Aorta (tissue), 5 donors: ENCODE measurements around the gene APPL2. TPM values are rescaled to one million over a fixed set of nuclear protein-coding genes. Genes with fewer than 3 reads are reported as not detected.

Experiments used
- ATAC-seq: fragments of 200-7000 bp; cut with Tn5 transposase; one replicate; pipeline ENCODE4 v1.9.1; 2022; ENCODE audit warnings: moderate library complexity; ENCODE audit not compliant: low FRiP score
- DNase-seq, 2 donors: peaks; one replicate each; pipeline ENCODE4 v3.0.0-alpha.2; 2020
- H3K27ac ChIP-seq, 2 donors: one replicate each; pipeline ENCODE4 v1.5.1; 2013; ENCODE audit warnings: low read length in 2 of 2, mild to moderate bottlenecking in 2 of 2, moderate library complexity in 2 of 2, control low read depth in 1 of 2, inconsistent platforms in 1 of 2, low read depth in 1 of 2
- H3K27me3 ChIP-seq, 2 donors: one replicate each; pipeline ENCODE4 v1.6.1; 2013; ENCODE audit warnings: control low read depth in 1 of 2, low read length in 1 of 2, mild to moderate bottlenecking in 1 of 2, moderate library complexity in 1 of 2; ENCODE audit not compliant: insufficient read depth in 2 of 2, control insufficient read depth in 1 of 2
- H3K36me3 ChIP-seq, 2 donors: one replicate each; pipeline ENCODE4 v1.6.1; 2013; ENCODE audit warnings: control low read depth in 1 of 2, low read length in 1 of 2, mild to moderate bottlenecking in 1 of 2; ENCODE audit not compliant: insufficient read depth in 2 of 2, control insufficient read depth in 1 of 2
- H3K4me1 ChIP-seq, 2 donors: one replicate each; pipeline ENCODE4 v1.6.1; 2013; ENCODE audit warnings: low read length in 2 of 2, control low read depth in 1 of 2, mild to moderate bottlenecking in 1 of 2, moderate library complexity in 1 of 2; ENCODE audit not compliant: insufficient read depth in 2 of 2, control insufficient read depth in 1 of 2
- H3K4me3 ChIP-seq, 2 donors: one replicate each; pipeline ENCODE4 v1.5.1; 2013; ENCODE audit warnings: low read length in 2 of 2, control low read depth in 1 of 2, mild to moderate bottlenecking in 1 of 2
- H3K9me3 ChIP-seq: one replicate; pipeline ENCODE4 v1.6.1; 2013; ENCODE audit warnings: mild to moderate bottlenecking, low read length; ENCODE audit not compliant: control insufficient read depth
- WGBS, 2 donors: extraction: QIAGEN DNeasy Blood & Tissue Kit; methylation state at CpG; one replicate each; pipeline ENCODE4 v1.1.7; 2013; 5-methylcytosine and 5-hydroxymethylcytosine counted together
- intact Hi-C, 2 donors: fragments of 100-400 bp; cut with DNase I; formaldehyde crosslinking; loops; one replicate each; pipeline versions ENCODE4 v1.14.2 to v1.15.0; 2022
- polyA plus RNA-seq, 2 donors: library from polyadenylated mRNA; stranded (reverse); fragments of 200-250 nt; gene quantifications; one replicate each; pipeline ENCODE4 v1.2.3, GENCODE V29; 2013
- total RNA-seq, 2 donors: library from RNA; stranded (reverse); fragmentation: NEBNext Ultra II Directional; extraction: Animal tissue kit (Norgen Biotek cat#: 25700); gene quantifications; one replicate each; pipeline ENCODE4 v1.2.1, GENCODE V29; 2021
- donor health status: healthy with polysubstance abuse.
- donor health status: Bipolar disorder and iron deficiency.
- donor health status: DM: no; HTN: no; CAD: no.
- donor health status: DM: no; HTN: no; CAD: no.
- donor health status: DM: yes; HTN: yes; CAD: no.

The APPL2 gene
- total and polyA plus RNA-seq, 4 donors, result 15.0 to 65.2 (median 46.3) TPM

- DNase-seq (no peak), ATAC-seq (no peak)
- no peaks in the 10 kb centered on the region for H3K27me3 ChIP-seq
- H3K4me3 ChIP-seq, result no peak overlapping the region
- no peaks in the 10 kb centered on the region for H3K4me1 ChIP-seq
- no peaks in the 10 kb centered on the region for H3K36me3 ChIP-seq
- no peak overlapping the region for H3K27ac ChIP-seq
- intact Hi-C loops, result no loop called here
- H3K9me3 ChIP-seq, result no peaks in the 10 kb centered on the region
- 88% methylated on average over 5 of the region's 5 CpGs for whole genome bisulfite sequencing, 2 donors
Observed at GRCh38 chr12:105274571-105274970, 38.6 kb upstream of the APPL2 start.

GRCh38 chr12:105273601-105274000, 37.6 kb upstream of the APPL2 start:
- Histone ChIP-seq H3K9me3 (no peaks in the 10 kb centered on the region), H3K27ac (no peak overlapping the region), H3K27me3 (no peaks in the 10 kb centered on the region), H3K4me3 (no peak overlapping the region), H3K36me3 (no peaks in the 10 kb centered on the region), H3K4me1 (no peaks in the 10 kb centered on the region)
- intact Hi-C loops, result no loop called here
- ATAC-seq (no peak), DNase-seq (no peak)
- WGBS, 2 donors, result 85 to 90% methylated on average over 2 of the region's 2 CpGs

- intact Hi-C loops, result no loop called here
- H3K36me3 ChIP-seq, result no peaks in the 10 kb centered on the region
- no peak for DNase-seq
Observed at GRCh38 chr12:105272814-105273416, 36.9 kb upstream of the APPL2 start.

GRCh38 chr12:105272152-105272551, 36.2 kb upstream of the APPL2 start:
- DNase-seq (no peak), ATAC-seq (no peak)
- 75 to 81% methylated on average over 3 of the region's 3 CpGs for WGBS, 2 donors
- no peak overlapping the region for H3K4me3 ChIP-seq
- H3K9me3 ChIP-seq, result no peaks in the 10 kb centered on the region
- H3K27me3 ChIP-seq, result no peaks in the 10 kb centered on the region
- intact Hi-C loops, result no loop called here
- H3K27ac ChIP-seq, result no peak overlapping the region
- no peaks in the 10 kb centered on the region for H3K4me1 ChIP-seq
- no peaks in the 10 kb centered on the region for H3K36me3 ChIP-seq

More at GRCh38 chr12:105272814-105273416, 36.9 kb upstream of the APPL2 start:
- Histone ChIP-seq H3K4me3 (no peak overlapping the region), H3K4me1 (no peaks in the 10 kb centered on the region), H3K27ac (no peak overlapping the region), H3K9me3 (no peaks in the 10 kb centered on the region), H3K27me3 (no peaks in the 10 kb centered on the region)
- 94% methylated on average over 4 of the region's 4 CpGs for WGBS, 2 donors
- ATAC-seq, result no peak

GRCh38 chr12:105271364-105271763, 35.4 kb upstream of the APPL2 start:
- intact Hi-C loops, result no loop called here
- no peaks in the 10 kb centered on the region for H3K9me3 ChIP-seq
- H3K27ac ChIP-seq, result no peak overlapping the region
- no peaks in the 10 kb centered on the region for H3K36me3 ChIP-seq
- no peak for ATAC-seq
- H3K4me1 ChIP-seq, result no peaks in the 10 kb centered on the region
- WGBS, 2 donors, result 86 to 100% methylated on average over 1 of the region's 1 CpG
- no peaks in the 10 kb centered on the region for H3K27me3 ChIP-seq
- DNase-seq, result no peak
- no peak overlapping the region for H3K4me3 ChIP-seq

- H3K9me3 ChIP-seq, result no peaks in the 10 kb centered on the region
- no peaks in the 10 kb centered on the region for H3K27me3 ChIP-seq
- intact Hi-C loops, result no loop called here
- no peaks in the 10 kb centered on the region for H3K4me1 ChIP-seq
- no peaks in the 10 kb centered on the region for H3K36me3 ChIP-seq
- no peak overlapping the region for H3K4me3 ChIP-seq
- WGBS, 2 donors, result 81 to 84% methylated on average over 4 of the region's 4 CpGs
- DNase-seq, result no peak
- ATAC-seq, result no peak
- H3K27ac ChIP-seq, result no peak overlapping the region
Observed at GRCh38 chr12:105270671-105271255, 34.8 kb upstream of the APPL2 start.

- no peak overlapping the region for H3K4me3 ChIP-seq
- no peaks in the 10 kb centered on the region for H3K27me3 ChIP-seq
- no peaks in the 10 kb centered on the region for H3K9me3 ChIP-seq
- H3K36me3 ChIP-seq, result no peaks in the 10 kb centered on the region
- H3K27ac ChIP-seq, result no peak overlapping the region
- no peak for DNase-seq
- intact Hi-C loops, result no loop called here
- ATAC-seq, result no peak
- H3K4me1 ChIP-seq, result no peaks in the 10 kb centered on the region
- 93 to 94% methylated on average over 4 of the region's 4 CpGs for WGBS, 2 donors
Observed at GRCh38 chr12:105267711-105268110, 31.7 kb upstream of the APPL2 start.

- intact Hi-C loops, result no loop called here
- H3K4me1 ChIP-seq, result no peaks in the 10 kb centered on the region
- no peaks in the 10 kb centered on the region for H3K36me3 ChIP-seq
- H3K27ac ChIP-seq, result no peak overlapping the region
- DNase-seq (no peak), ATAC-seq (no peak)
- no peak overlapping the region for H3K4me3 ChIP-seq
- WGBS, 2 donors, result 91 to 93% methylated on average over 4 of the region's 4 CpGs
- H3K27me3 ChIP-seq, result no peaks in the 10 kb centered on the region
- no peaks in the 10 kb centered on the region for H3K9me3 ChIP-seq
Observed at GRCh38 chr12:105264771-105265170, 28.8 kb upstream of the APPL2 start.

GRCh38 chr12:105262461-105263184, 26.6 kb upstream of the APPL2 start:
- 91 to 92% methylated on average over 6 of the region's 6 CpGs for WGBS, 2 donors
- Histone ChIP-seq H3K4me3 (no peak overlapping the region), H3K4me1 (peaks cover 0 to 3% of the 10 kb centered on the region in 2 donors), H3K36me3 (no peaks in the 10 kb centered on the region), H3K27ac (no peak overlapping the region), H3K9me3 (no peaks in the 10 kb centered on the region), H3K27me3 (no peaks in the 10 kb centered on the region)
- ATAC-seq (no peak), DNase-seq (no peak)
- intact Hi-C loops, result no loop called here
